Thyroid gland (tissue), 4 donors: ENCODE measurements around the gene DGCR8. TPM values are rescaled to one million over a fixed set of nuclear protein-coding genes. Genes with fewer than 3 reads are reported as not detected.

Experiments
- DNase-seq, 2 donors: peaks; one replicate each; pipeline ENCODE4 v3.0.0-alpha.2; 2019
- H3K27ac ChIP-seq, 3 donors: fragments of 200-600 bp; sonication (generic); 1 replicate in 2 of 3; 2 replicates in 1 of 3; pipeline ENCODE4 v1.5.1; 2016 to 2019; ENCODE audit warnings: mild to moderate bottlenecking in 1 of 3, moderate library complexity in 1 of 3
- H3K27me3 ChIP-seq: fragments of 200-600 bp; sonication (generic); one replicate; pipeline ENCODE4 v1.5.1; 2019
- H3K36me3 ChIP-seq, 2 donors: fragments of 200-600 bp; sonication (generic); one replicate each; pipeline ENCODE4 v1.5.1; 2016 to 2019
- H3K4me1 ChIP-seq, 2 donors: fragments of 200-600 bp; sonication (generic); one replicate each; pipeline ENCODE4 v1.5.1; 2017 to 2019
- H3K4me3 ChIP-seq, 3 donors: fragments of 200-600 bp; sonication (generic); replicated peaks in 1 of 3; 1 replicate in 2 of 3; 2 replicates in 1 of 3; pipeline ENCODE4 v1.5.1; 2016; ENCODE audit warnings: mild to moderate bottlenecking in 1 of 3
- H3K9me3 ChIP-seq: fragments of 200-600 bp; sonication (generic); one replicate; pipeline ENCODE4 v1.5.1; 2017
- CTCF ChIP-seq, 6 experiments: fragments of 200-600 bp in 3 of 6; fragments of 450-650 bp in 3 of 6; sonication (generic) in 3 of 6; IDR thresholded peaks; one replicate each; pipeline ENCODE4 v1.5.1; 2016 to 2019; ENCODE audit warnings: antibody characterized with exemption in 6 of 6, mild to moderate bottlenecking in 2 of 6, inconsistent platforms in 1 of 6, moderate library complexity in 1 of 6
- POLR2A ChIP-seq, 2 donors: fragments of 450-650 bp; IDR thresholded peaks; one replicate each; pipeline ENCODE4 v1.6.1; 2017; ENCODE audit warnings: antibody characterized with exemption in 2 of 2, mild to moderate bottlenecking in 2 of 2, moderate library complexity in 1 of 2
- WGBS, 2 donors: methylation state at CpG; one replicate each; pipeline ENCODE4 v1.1.5; 2017; 5-methylcytosine and 5-hydroxymethylcytosine counted together
- intact Hi-C: fragments of 100-400 bp; cut with DNase I; formaldehyde crosslinking; loops from one replicate; pipeline ENCODE4 v1.15.1; 2023
- total RNA-seq, 4 donors: library from RNA; depleted of rRNA; stranded (reverse); fragments of >200 nt; gene quantifications; one replicate each; pipeline ENCODE4 v1.2.3, GENCODE V29; 2016

The DGCR8 gene
- total RNA-seq, 4 donors from 2014 or later, result 28.9 to 48.8 (median 31.5) TPM

- peak; percentile 54 to 59 for DNase-seq
- WGBS, 2 donors, result 0 to 3% methylated on average over 5 to 13 of the region's 34 CpGs
- no peaks in the 10 kb centered on the region for H3K9me3 ChIP-seq
- H3K4me3 ChIP-seq, result peak overlapping the region in 2 of 3 donors; percentile 64 to 78
- no peaks in the 10 kb centered on the region for H3K27me3 ChIP-seq
- H3K27ac ChIP-seq, result peak overlapping the region; percentile 39 to 83 (median 76)
- no peak for TF ChIP-seq CTCF (IDR thresholded peaks at IDR 0.05)
- TF ChIP-seq POLR2A (IDR thresholded peaks at IDR 0.05), result no peak
- no peaks in the 10 kb centered on the region for H3K36me3 ChIP-seq
- intact Hi-C loops, result no loop called here
- peaks cover 48 to 50% of the 10 kb centered on the region in 2 donors for H3K4me1 ChIP-seq
Measured at GRCh38 chr22:20080445-20080775, 369 bp downstream of the DGCR8 start.

- H3K9me3 ChIP-seq, result no peaks in the 10 kb centered on the region
- no peaks in the 10 kb centered on the region for H3K27me3 ChIP-seq
- H3K4me1 ChIP-seq, result peaks cover 48 to 50% of the 10 kb centered on the region in 2 donors
- peak; percentile 37 to 39 for DNase-seq
- peak overlapping the region in 2 of 3 donors; percentile 64 to 78 for H3K4me3 ChIP-seq
- intact Hi-C loops, result no loop called here
- TF ChIP-seq CTCF (IDR thresholded peaks at IDR 0.05), result no peak
- TF ChIP-seq POLR2A (IDR thresholded peaks at IDR 0.05), result no peak
- H3K36me3 ChIP-seq, result peaks cover 4 to 5% of the 10 kb centered on the region in 2 donors
- H3K27ac ChIP-seq, result peak overlapping the region; percentile 39 to 83 (median 76)
- 16 to 27% methylated on average over 19 to 21 of the region's 27 CpGs for WGBS, 2 donors
Measured at GRCh38 chr22:20080776-20081654, 974 bp downstream of the DGCR8 start.

- intact Hi-C loops, result no loop called here
- DNase-seq, result no peak
- Histone ChIP-seq H3K27me3 (no peaks in the 10 kb centered on the region), H3K4me3 (no peak overlapping the region), H3K27ac (peak overlapping the region in 1 of 3 donors; percentile 27), H3K36me3 (peaks cover 28% of the 10 kb centered on the region in 2 donors), H3K9me3 (no peaks in the 10 kb centered on the region), H3K4me1 (peaks cover 48 to 50% of the 10 kb centered on the region in 2 donors)
- WGBS, 2 donors, result 72 to 77% methylated on average over 10 of the region's 10 CpGs
- TF ChIP-seq CTCF (IDR thresholded peaks at IDR 0.05), result no peak
- TF ChIP-seq POLR2A (IDR thresholded peaks at IDR 0.05), result no peak
Measured at GRCh38 chr22:20083157-20083890, 3.3 kb downstream of the DGCR8 start.

GRCh38 chr22:20083891-20084546 is 4.0 kb downstream of the DGCR8 start:
- 78 to 79% methylated on average over 10 of the region's 10 CpGs for WGBS, 2 donors

More at GRCh38 chr22:20083891-20084546, 4.0 kb downstream of the DGCR8 start:
- intact Hi-C loops, result no loop called here
- Histone ChIP-seq H3K4me1 (peaks cover 48% of the 10 kb centered on the region in 2 donors), H3K27ac (peak overlapping the region in 1 of 3 donors; percentile 27), H3K27me3 (no peaks in the 10 kb centered on the region), H3K4me3 (no peak overlapping the region), H3K36me3 (peaks cover 34% of the 10 kb centered on the region in 2 donors), H3K9me3 (no peaks in the 10 kb centered on the region)
- DNase-seq, result no peak
- TF ChIP-seq CTCF (IDR thresholded peaks at IDR 0.05) (no peak), POLR2A (IDR thresholded peaks at IDR 0.05) (no peak)
